ENCODE measurements around the gene ALOXE3.

DNA sequence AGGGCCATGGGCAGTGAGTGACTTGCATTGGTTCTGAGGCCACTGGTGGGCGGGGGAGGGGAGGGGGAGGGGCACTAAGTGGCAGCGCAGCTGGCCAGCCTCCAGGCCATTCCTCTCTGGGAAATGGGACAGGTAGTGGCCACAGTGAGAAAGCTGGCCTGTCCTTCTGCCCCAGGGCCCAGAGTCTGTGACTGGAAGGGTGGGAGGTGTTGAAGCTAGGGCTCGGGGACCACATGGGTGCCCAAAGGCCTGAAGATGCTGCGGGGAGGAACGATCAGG, 30.4 kb downstream of the ALOXE3 start:
- TF ChIP-seq, protein P1, sequence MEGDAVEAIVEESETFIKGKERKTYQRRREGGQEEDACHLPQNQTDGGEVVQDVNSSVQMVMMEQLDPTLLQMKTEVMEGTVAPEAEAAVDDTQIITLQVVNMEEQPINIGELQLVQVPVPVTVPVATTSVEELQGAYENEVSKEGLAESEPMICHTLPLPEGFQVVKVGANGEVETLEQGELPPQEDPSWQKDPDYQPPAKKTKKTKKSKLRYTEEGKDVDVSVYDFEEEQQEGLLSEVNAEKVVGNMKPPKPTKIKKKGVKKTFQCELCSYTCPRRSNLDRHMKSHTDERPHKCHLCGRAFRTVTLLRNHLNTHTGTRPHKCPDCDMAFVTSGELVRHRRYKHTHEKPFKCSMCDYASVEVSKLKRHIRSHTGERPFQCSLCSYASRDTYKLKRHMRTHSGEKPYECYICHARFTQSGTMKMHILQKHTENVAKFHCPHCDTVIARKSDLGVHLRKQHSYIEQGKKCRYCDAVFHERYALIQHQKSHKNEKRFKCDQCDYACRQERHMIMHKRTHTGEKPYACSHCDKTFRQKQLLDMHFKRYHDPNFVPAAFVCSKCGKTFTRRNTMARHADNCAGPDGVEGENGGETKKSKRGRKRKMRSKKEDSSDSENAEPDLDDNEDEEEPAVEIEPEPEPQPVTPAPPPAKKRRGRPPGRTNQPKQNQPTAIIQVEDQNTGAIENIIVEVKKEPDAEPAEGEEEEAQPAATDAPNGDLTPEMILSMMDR (IDR thresholded peaks at IDR 0.05), result no peak
- TF ChIP-seq POLR2AphosphoS5 (IDR thresholded peaks at IDR 0.05) (no peak), POLR2A (IDR thresholded peaks at IDR 0.05; ENCODE audit: low read depth) (no peak)
